Astrocyte (in vitro differentiated cells and primary cell): Measurements from ENCODE around the gene PRKCB.

Experiments
- EZH2 ChIP-seq: IDR thresholded peaks from 2 replicates; pipeline ENCODE4 v1.6.1; 2012; ENCODE audit warnings: mild to moderate bottlenecking, low read length, inconsistent platforms; ENCODE audit not compliant: insufficient read depth
- TF ChIP-seq, protein P1 (sequence below): IDR thresholded peaks from 2 replicates; pipeline ENCODE4 v1.5.1; 2011; ENCODE audit warnings: low read depth, mild to moderate bottlenecking, inconsistent platforms, low read length, moderate library complexity; ENCODE audit not compliant: insufficient read depth

DNA sequence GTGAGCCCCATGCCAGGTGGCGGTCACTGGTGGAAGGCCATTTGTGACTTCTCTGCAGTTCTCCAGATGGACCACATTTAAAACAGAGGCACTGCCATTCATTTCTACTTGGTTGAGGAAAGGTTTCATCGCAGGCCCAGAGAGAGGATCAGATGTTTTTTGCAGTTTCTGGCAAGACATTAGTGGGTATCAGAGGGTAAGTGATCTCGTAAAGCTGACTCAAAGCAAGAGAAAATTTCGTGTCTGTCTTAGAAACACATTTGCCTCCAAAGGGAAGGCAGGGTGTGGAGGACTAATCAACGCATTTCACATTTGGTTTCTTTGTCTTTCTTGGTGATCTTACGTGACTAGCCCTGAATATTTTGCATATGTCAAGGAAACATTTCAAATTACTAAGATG lies 81.8 kb downstream of the PRKCB start:
- TF ChIP-seq, protein P1, sequence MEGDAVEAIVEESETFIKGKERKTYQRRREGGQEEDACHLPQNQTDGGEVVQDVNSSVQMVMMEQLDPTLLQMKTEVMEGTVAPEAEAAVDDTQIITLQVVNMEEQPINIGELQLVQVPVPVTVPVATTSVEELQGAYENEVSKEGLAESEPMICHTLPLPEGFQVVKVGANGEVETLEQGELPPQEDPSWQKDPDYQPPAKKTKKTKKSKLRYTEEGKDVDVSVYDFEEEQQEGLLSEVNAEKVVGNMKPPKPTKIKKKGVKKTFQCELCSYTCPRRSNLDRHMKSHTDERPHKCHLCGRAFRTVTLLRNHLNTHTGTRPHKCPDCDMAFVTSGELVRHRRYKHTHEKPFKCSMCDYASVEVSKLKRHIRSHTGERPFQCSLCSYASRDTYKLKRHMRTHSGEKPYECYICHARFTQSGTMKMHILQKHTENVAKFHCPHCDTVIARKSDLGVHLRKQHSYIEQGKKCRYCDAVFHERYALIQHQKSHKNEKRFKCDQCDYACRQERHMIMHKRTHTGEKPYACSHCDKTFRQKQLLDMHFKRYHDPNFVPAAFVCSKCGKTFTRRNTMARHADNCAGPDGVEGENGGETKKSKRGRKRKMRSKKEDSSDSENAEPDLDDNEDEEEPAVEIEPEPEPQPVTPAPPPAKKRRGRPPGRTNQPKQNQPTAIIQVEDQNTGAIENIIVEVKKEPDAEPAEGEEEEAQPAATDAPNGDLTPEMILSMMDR = no peak
- no peak for TF ChIP-seq EZH2
